ENCODE data around the gene TP53TG5.
A peak's percentile ranks its signal among the peaks of the same experiment; 100 is the strongest.

Gene TP53TG5

GRCh38 chr20:45373353-45374100 is 4.6 kb downstream of the TP53TG5 start:
- Histone ChIP-seq H3K27ac (peak overlapping the region in 2 of 11 experiments; percentile 1 to 39; a peak in 2 of 22 replicates), H3K4me2 (peak overlapping the region; percentile 55 to 85 (median 76)), H3K4me1 (peaks cover 20 to 68% (median 49%) of the 10 kb centered on the region in 10 experiments), H3K9me3 (replicated peaks in 1 of 11) (no peaks in the 10 kb centered on the region), H3K9ac (peak overlapping the region in 3 of 11 experiments; percentile 2 to 51 (median 23); a peak in 2 of 22 replicates), H3K36me3 (peaks cover 0 to 28% (median 8%) of the 10 kb centered on the region in 11 experiments; a peak in 6 of 22 replicates), H3K27me3 (peaks cover 0 to 24% (median 8%) of the 10 kb centered on the region in 11 experiments; a peak in 10 of 22 replicates), H4K20me1 (peaks cover 0 to 56% (median 11%) of the 10 kb centered on the region in 11 experiments; a peak in 13 of 22 replicates), H3K4me3 (peak overlapping the region in 4 of 10 experiments; percentile 31 to 50 (median 38); a peak in 6 of 20 replicates)
- no peak for TF ChIP-seq Cebpa-rat (IDR thresholded peaks at IDR 0.05)

- Histone ChIP-seq H3K27me3 (peaks cover 0 to 24% (median 8%) of the 10 kb centered on the region in 11 experiments; a peak in 10 of 22 replicates), H3K27ac (peak overlapping the region in 2 of 11 experiments; percentile 1 to 39; a peak in 1 of 22 replicates), H3K9me3 (replicated peaks in 1 of 11) (no peaks in the 10 kb centered on the region), H3K4me3 (no peak overlapping the region; a peak in 1 of 20 replicates), H3K4me1 (peaks cover 27 to 67% (median 54%) of the 10 kb centered on the region in 10 experiments), H3K4me2 (peak overlapping the region; percentile 55 to 85 (median 76)), H3K9ac (peak overlapping the region in 1 of 11 experiments; percentile 51; a peak in 1 of 22 replicates), H4K20me1 (peaks cover 2 to 63% (median 12%) of the 10 kb centered on the region in 11 experiments; a peak in 16 of 22 replicates), H3K36me3 (peaks cover 0 to 28% (median 8%) of the 10 kb centered on the region in 11 experiments; a peak in 6 of 22 replicates)
- TF ChIP-seq Cebpa-rat (IDR thresholded peaks at IDR 0.05) = no peak
These were observed 5.3 kb downstream of the TP53TG5 start for GRCh38 chr20:45372646-45373352.

- no peaks in the 10 kb centered on the region for H3K9me3 ChIP-seq (replicated peaks in 1 of 11)
- H3K27ac ChIP-seq = no peak overlapping the region
- peak overlapping the region in 1 of 11 experiments; percentile 13; a peak in 1 of 22 replicates for H3K4me2 ChIP-seq
- no peak for TF ChIP-seq Cebpa-rat (IDR thresholded peaks at IDR 0.05)
- H3K4me3 ChIP-seq = no peak overlapping the region
- H3K36me3 ChIP-seq = peaks cover 1 to 31% (median 10%) of the 10 kb centered on the region in 11 experiments; a peak in 15 of 22 replicates
- peaks cover 33 to 67% (median 59%) of the 10 kb centered on the region in 10 experiments for H3K4me1 ChIP-seq
- H3K27me3 ChIP-seq = peaks cover 0 to 24% (median 8%) of the 10 kb centered on the region in 11 experiments; a peak in 10 of 22 replicates
- no peak overlapping the region for H3K9ac ChIP-seq
- peaks cover 4 to 69% (median 18%) of the 10 kb centered on the region in 11 experiments; a peak in 16 of 22 replicates for H4K20me1 ChIP-seq
These were observed 5.9 kb downstream of the TP53TG5 start for GRCh38 chr20:45372241-45372640.

- H3K9me3 ChIP-seq (replicated peaks in 1 of 11) = no peaks in the 10 kb centered on the region
- H3K9ac ChIP-seq = 0 out of 22 replicates have a peak overlapping the region, but pooled peaks of 1 of the 11 experiments have one; percentile 1
- no peak for TF ChIP-seq Cebpa-rat (IDR thresholded peaks at IDR 0.05)
- H3K4me1 ChIP-seq = peaks cover 48 to 80% (median 75%) of the 10 kb centered on the region in 10 experiments
- H3K27me3 ChIP-seq = peaks cover 0 to 24% (median 8%) of the 10 kb centered on the region in 11 experiments; a peak in 10 of 22 replicates
- H3K4me2 ChIP-seq = peak overlapping the region in 10 of 11 experiments; percentile 2 to 97 (median 94); a peak in 18 of 22 replicates
- H3K27ac ChIP-seq = peak overlapping the region in 8 of 11 experiments; percentile 20 to 99 (median 95); a peak in 10 of 22 replicates
- H3K4me3 ChIP-seq = no peak overlapping the region
- H3K36me3 ChIP-seq = peaks cover 17 to 47% (median 26%) of the 10 kb centered on the region in 11 experiments
- peaks cover 4 to 85% (median 20%) of the 10 kb centered on the region in 11 experiments; a peak in 17 of 22 replicates for H4K20me1 ChIP-seq
These were observed 7.5 kb downstream of the TP53TG5 start for GRCh38 chr20:45370571-45371160.

GRCh38 chr20:45368221-45368980 is 9.7 kb downstream of the TP53TG5 start:
- peak overlapping the region; percentile 67 to 99 (median 95); a peak in 21 of 22 replicates for H3K27ac ChIP-seq
- peak overlapping the region; percentile 84 to 99 (median 94) for H3K4me2 ChIP-seq
- peaks cover 0 to 24% (median 8%) of the 10 kb centered on the region in 11 experiments; a peak in 10 of 22 replicates for H3K27me3 ChIP-seq
- H3K9ac ChIP-seq = peak overlapping the region; percentile 59 to 89 (median 82); a peak in 21 of 22 replicates
- no peaks in the 10 kb centered on the region for H3K9me3 ChIP-seq (replicated peaks in 1 of 11)
- peaks cover 4 to 89% (median 18%) of the 10 kb centered on the region in 11 experiments; a peak in 16 of 22 replicates for H4K20me1 ChIP-seq
- peaks cover 70 to 80% (median 78%) of the 10 kb centered on the region in 10 experiments for H3K4me1 ChIP-seq
- TF ChIP-seq Cebpa-rat (IDR thresholded peaks at IDR 0.05) = peak in 9 of 11 experiments; percentile 29 to 90 (median 59); a peak in 16 of 22 replicates
- H3K4me3 ChIP-seq = peak overlapping the region in 9 of 10 experiments; percentile 11 to 58 (median 48); a peak in 11 of 20 replicates
- H3K36me3 ChIP-seq = peaks cover 20 to 51% (median 31%) of the 10 kb centered on the region in 11 experiments

GRCh38 chr20:45367126-45367525 is 11.0 kb downstream of the TP53TG5 start:
- peaks cover 20 to 48% (median 31%) of the 10 kb centered on the region in 11 experiments for H3K36me3 ChIP-seq
- H3K27me3 ChIP-seq = peaks cover 0 to 17% (median 8%) of the 10 kb centered on the region in 11 experiments; a peak in 9 of 22 replicates
- H3K4me2 ChIP-seq = peak overlapping the region; percentile 84 to 99 (median 94)
- TF ChIP-seq Cebpa-rat (IDR thresholded peaks at IDR 0.05) = no peak
- peaks cover 4 to 81% (median 18%) of the 10 kb centered on the region in 11 experiments; a peak in 16 of 22 replicates for H4K20me1 ChIP-seq
- H3K27ac ChIP-seq = peak overlapping the region in 9 of 11 experiments; percentile 81 to 99 (median 95); a peak in 18 of 22 replicates
- peaks cover 70 to 80% (median 78%) of the 10 kb centered on the region in 10 experiments for H3K4me1 ChIP-seq
- peak overlapping the region in 8 of 11 experiments; percentile 76 to 89 (median 84); a peak in 16 of 22 replicates for H3K9ac ChIP-seq
- peak overlapping the region in 6 of 10 experiments; percentile 38 to 58 (median 50); a peak in 8 of 20 replicates for H3K4me3 ChIP-seq
- no peaks in the 10 kb centered on the region for H3K9me3 ChIP-seq (replicated peaks in 1 of 11)

GRCh38 chr20:45366631-45367030 is 11.5 kb downstream of the TP53TG5 start:
- peak overlapping the region in 9 of 11 experiments; percentile 81 to 99 (median 95); a peak in 18 of 22 replicates for H3K27ac ChIP-seq
- H3K9ac ChIP-seq = peak overlapping the region in 6 of 11 experiments; percentile 9 to 89 (median 84); a peak in 11 of 22 replicates
- peaks cover 0 to 13% (median 8%) of the 10 kb centered on the region in 11 experiments; a peak in 8 of 22 replicates for H3K27me3 ChIP-seq
- peaks cover 75 to 85% (median 83%) of the 10 kb centered on the region in 10 experiments for H3K4me1 ChIP-seq
- H4K20me1 ChIP-seq = peaks cover 4 to 76% (median 18%) of the 10 kb centered on the region in 11 experiments; a peak in 16 of 22 replicates
- H3K4me2 ChIP-seq = peak overlapping the region; percentile 84 to 99 (median 94)
- H3K4me3 ChIP-seq = peak overlapping the region in 2 of 10 experiments; percentile 49 to 58; a peak in 2 of 20 replicates
- TF ChIP-seq Cebpa-rat (IDR thresholded peaks at IDR 0.05) = no peak
- no peaks in the 10 kb centered on the region for H3K9me3 ChIP-seq (replicated peaks in 1 of 11)
- H3K36me3 ChIP-seq = peaks cover 20 to 45% (median 31%) of the 10 kb centered on the region in 11 experiments
